NCI-H510A treated with DMSO at 0.1 percent for 48 hours (cell line): ENCODE measurements around the gene NANP.
"Not testable (repeated sequence)": the region's sequence is repeated elsewhere in the genome, so short reads cannot be mapped to it uniquely, and the experiment has no call there.

Experiments
- DNase-seq: peaks from one replicate; lab custom pipeline; 2025; lab: John Stamatoyannopoulos, UW

NANP gene

DNA sequence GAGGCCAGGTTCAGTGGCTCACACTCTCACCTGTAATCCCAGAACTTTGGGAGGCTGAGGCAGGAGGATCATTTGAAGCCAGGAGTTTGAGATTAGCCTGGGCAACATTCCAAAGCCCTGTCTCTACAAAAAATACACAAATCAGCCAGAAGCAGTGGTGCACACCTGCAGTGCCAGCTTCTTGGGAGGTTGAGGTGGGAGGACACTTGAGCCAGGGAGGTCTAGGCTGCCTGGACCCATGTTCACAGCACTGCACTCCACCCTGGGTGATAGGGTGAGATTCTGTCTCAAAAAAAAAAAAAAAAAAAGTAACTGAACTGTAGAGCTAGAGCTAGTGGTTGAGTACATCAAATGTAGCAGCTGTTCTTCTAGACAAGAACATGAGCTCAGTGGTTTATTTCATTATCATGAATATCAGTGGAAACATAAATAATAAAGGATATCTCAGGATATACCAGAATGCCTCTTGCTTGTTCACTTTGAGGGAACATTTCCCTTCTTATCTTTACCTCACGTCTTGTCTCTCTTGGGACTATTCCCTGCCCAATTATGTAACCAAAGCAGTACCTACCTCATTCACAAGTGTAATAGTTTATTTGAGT, 17.6 kb downstream of the NANP start:
- DNase-seq, result no peak

DNA sequence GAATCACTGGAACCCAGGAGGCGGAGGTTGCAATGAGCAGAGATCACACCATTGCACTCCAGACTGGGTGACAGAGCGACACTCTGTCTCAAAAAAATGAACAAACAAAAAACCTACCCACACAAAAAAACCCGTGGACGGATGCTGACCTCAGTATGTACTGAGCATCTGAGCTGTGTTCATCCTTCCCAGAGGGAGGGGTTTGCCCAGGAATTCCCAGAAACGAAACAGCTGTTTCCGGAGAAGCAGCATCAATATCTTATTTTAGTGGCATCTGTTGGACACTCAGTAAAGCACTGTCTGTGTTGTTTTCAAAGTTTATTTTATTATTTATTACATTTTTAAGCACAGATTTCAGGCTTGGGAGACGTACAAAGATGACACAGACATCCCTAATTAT, 18.7 kb downstream of the NANP start:
- DNase-seq, result no peak

DNA sequence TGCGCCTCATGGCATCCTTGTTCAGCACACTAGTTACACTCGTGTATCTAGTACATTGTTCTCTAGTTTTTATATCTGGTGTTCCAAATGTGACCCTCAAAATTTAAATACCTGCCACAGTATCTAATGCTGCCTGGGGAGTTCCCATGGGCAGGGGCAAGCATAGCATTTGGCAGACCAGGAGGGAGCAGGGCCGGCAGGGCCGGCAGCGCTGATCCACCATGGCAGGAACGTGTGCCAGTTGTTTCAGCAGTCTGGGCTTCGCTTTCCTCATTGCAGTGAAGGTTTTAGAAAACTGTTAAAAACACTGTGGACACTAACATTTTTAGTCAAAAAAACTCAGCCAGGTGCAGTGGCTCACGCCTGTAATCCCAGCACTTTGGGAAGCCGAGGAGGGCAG, 19.2 kb downstream of the NANP start:
- no peak for DNase-seq

DNA sequence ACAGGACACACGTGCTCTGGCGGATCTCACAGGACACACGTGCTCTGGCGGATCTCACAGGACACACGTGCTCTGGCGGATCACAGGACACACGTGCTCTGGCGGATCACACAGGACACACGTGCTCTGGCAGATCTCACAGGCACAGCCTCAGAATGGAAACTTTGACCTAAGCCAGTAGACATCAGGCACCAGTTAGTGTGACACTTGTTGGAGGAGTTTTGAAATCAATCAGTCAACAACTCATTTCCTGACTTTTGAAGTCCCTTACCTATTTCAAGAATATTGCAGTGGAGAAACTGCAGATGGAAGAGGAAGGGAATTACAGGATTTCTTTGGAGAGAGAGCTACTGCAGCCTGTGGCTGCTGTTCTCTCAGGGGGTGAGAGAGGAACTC, 20.9 kb downstream of the NANP start:
- DNase-seq, result not testable (repeated sequence)

DNA sequence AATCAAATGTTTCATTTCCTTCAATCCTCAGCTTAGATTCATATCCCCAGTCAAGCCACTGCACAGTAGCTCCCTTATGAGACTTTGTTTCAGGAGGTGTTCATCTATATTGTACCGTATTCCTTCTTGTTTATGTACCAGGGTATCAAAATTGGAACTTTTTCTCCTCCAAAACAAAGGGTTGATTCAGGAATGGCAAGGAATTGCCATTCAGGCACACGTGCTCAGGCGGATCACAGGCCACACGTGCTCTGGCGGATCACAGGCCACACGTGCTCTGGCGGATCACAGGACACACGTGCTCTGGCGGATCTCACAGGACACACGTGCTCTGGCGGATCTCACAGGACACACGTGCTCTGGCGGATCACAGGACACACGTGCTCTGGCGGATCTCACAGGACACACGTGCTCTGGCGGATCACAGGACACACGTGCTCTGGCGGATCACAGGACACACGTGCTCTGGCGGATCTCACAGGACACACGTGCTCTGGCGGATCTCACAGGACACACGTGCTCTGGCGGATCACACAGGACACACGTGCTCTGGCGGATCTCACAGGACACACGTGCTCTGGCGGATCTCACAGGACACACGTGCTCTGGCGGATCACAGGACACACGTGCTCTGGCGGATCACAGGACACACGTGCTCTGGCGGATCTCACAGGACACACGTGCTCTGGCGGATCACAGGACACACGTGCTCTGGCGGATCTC, 21.5 kb downstream of the NANP start:
- not testable (repeated sequence) for DNase-seq

DNA sequence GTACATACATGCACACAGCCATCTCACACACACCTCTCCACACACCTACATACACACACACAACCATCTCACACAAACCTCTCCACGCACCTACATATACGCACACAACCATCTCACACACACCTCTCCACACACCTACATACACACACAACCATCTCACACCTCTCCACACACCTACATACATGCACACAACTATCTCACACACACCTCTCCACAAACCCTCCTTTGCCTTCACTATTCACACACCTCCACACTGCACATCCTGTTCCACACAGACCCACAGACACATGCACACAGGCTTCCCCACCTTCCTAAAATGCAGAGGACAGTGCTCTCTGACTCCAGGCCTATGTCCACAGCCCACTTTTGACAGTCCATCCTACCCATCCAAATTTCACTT, 22.2 kb downstream of the NANP start:
- no peak for DNase-seq

DNA sequence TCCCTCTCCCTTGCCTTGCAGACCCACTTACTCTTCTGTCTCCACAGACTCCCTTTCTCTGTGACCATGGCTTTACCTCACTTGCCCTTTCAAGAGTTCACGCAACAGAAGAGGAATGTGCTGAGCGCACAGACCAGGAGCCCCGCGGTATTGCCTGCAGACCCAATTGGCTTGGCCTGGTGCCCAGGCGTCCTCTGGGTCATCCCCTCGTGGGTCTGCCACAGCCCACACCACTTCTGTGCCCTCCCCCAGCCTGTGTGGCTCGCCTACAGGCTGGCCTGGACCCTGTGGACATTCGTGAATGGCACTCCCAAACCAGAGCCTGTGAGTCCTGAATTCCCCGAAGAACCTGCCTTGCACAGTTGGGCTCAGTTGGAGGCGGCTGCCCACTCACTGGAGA, 23.2 kb downstream of the NANP start:
- no peak for DNase-seq

DNA sequence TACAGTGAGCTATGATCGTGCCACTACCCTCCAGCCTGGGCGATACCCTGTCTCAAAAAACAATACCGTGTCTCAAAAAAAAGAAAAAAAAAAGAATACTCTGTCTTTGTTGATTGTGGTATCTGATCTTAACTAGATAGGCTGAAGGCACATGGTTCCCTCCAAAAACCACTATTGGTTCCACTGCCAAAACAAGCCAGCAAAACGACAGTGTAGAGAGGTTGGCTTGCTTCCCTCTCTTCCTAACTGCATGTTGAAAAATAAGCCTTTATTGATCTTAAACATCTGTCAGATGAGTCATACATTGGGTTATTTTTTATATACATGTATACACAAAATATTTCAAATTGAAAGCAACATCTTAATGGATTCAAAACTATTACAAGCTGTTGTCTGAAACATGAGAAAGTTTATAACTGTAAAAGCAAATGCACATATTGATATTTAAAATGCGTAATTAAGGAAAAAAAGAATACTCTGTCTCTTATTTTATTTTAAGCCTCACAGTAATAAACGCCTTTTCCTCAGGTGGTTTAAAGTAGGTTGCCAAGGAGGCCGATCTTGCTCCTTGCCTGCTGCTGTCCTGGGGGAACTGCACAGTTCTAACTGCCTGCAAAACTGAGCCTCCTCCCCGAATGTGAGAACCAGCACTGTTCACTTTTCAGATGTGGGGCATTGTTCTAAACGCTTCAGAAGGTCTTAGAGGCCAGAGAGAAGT, 31.5 kb downstream of the NANP start:
- DNase-seq, result no peak

DNA sequence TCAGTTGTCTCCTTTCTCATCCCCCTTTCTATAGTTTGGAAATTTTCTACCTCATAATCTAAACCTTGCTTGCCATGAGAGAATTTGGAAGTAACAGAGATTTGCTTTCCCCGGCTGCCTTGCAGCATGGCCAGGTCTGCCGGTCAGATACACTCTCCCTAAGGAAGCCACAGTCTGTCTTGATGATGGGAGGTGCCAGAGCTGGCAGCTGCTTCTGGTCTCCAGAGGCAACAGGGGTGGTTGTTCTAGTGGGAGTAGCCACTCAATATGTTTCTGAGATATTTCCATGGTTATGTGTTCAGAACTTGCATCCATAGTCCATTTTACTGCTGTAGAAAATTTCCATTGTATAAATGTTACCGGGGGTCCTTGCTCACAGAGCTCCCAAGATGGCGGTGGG, 33.0 kb downstream of the NANP start:
- DNase-seq, result not testable (repeated sequence)

DNA sequence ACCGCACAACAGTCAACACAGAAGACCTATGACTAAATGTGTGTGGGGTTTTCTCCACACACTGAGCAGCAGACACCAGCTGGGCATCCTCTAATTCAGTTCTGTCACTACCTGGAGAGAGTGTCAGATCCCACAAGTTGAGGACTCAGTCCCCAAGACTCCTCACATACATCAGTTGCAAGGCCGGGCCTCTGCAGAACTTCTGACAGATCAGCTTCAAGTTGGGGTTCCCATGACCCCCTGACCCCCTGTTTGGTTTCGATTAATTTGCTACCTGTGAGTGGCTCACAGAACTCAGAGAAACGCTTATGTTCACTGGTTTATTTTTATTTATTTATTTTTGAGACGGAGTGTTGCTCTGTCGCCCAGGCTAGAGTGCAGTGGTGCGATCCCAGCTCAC, 35.3 kb downstream of the NANP start:
- no peak for DNase-seq

DNA sequence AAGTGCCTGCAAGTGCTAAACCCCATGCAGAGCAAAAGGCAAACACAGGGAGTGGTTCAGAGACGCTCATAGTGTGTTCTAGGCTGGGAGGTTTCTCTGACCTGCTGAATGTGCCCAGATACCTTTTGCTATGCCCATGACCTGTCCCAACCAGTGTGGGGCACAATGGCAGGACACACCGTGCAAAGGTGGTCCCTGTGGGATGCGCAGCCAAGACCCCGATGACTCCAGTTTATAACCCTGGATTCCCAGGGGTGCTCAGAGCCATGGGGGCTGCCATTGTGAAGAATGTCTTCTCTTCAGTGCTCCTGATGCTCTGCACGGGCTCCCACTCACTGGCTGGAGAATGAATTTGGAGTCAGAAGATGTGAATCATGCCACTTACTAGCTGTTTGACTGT, 36.3 kb downstream of the NANP start:
- no peak for DNase-seq

DNA sequence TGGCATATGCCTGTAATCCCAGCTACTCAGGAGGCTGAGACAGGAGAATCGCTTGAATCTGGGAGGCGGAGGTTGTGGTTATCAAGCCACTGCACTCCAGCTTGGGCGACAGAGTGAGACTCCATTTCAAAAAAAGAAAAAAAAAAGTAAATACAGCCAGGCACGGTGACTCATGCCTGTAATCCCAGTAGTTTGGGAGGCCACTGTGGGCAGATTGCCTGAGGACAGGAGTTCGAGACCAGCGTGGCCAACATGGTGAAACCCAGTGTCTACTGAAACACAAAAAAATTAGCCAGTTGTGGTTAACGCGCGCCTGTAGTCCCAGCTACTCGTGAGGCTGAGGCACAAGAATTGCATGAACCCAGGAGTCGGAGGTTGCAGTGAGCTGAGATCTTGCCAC, 36.9 kb downstream of the NANP start:
- no peak for DNase-seq

DNA sequence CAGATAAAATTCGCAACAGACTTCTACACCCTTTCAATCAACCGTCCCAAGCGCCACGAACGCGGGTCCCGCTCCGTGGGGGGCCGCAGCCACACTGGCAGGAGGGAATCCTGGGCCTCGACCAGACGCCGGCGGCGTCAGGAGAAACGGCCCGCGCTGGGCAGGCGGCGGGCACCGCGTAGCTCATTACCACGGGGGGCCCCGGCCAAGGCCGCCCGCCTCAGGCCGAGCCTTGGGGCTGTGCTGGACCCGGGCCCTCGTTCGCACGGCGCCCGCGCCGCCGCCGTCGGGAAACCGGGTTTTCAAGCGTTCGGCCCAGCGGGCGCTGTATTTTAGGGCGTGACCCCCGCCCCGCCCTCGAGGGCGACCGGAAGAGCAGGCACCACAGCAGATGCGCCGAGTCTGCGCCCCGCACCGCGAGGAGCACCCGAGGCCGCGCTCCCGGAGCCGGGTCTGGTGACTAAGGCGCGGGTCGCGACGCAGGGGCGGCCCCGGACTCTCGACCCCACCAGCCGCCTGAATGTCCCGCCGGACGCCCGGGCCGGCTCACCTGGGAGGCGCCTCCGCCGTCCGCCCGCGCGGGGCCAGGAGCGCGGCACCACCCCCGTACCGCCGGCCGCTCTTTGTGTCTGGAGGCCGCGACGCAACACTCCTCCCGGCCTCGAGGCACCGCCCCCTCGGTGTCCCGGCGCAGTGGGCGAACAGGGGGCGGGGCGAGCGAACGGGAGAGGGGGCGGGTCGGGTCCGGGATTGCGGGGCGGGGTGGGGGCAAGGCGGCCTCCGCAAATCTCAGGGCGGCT, 38.7 kb downstream of the NANP start, which contains the start of gene NINL:
TSS of gene NINL (minus strand) at position 627 of the 800 bp plus-strand sequence. CDS start 58,944 bp downstream, outside the sequence.
- peak; percentile 91 for DNase-seq

DNA sequence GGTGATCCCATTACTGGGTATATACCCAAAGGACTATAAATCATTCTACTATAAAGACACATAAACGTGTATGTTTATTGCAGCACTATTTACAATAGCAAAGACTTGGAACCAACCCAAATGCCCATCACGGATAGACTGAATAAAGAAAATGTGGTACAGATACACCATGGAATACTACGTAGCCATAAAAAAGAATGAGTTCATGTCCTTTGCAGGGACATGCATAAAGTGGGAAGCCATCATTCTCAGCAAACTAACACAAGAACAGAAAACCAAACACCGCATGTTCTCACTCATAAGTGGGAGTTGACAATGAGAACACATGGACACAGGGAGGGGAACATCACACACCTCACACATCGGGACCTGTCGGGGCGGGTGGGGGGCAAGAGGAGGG, 40.2 kb downstream of the NANP start:
- DNase-seq, result not testable (repeated sequence)

DNA sequence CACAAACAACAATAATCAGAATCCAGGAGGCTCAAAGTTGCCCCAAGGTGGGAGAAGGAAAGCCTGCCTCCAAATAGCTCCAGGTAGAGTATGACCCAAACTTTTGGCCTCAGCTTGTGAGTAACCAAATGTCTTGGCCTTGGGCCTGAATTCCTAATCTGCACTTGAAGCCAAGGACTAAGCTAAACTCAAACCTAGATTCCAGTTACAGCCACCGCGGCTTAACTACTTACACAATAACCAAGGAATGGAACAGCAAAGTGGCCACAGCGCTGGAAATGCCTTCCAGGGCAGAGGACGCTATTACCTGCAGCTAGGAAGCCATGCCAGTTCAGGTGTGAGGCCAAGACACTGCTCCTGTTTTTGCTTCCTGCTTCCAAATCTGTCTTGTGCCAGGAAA, 43.1 kb downstream of the NANP start:
- no peak for DNase-seq

DNA sequence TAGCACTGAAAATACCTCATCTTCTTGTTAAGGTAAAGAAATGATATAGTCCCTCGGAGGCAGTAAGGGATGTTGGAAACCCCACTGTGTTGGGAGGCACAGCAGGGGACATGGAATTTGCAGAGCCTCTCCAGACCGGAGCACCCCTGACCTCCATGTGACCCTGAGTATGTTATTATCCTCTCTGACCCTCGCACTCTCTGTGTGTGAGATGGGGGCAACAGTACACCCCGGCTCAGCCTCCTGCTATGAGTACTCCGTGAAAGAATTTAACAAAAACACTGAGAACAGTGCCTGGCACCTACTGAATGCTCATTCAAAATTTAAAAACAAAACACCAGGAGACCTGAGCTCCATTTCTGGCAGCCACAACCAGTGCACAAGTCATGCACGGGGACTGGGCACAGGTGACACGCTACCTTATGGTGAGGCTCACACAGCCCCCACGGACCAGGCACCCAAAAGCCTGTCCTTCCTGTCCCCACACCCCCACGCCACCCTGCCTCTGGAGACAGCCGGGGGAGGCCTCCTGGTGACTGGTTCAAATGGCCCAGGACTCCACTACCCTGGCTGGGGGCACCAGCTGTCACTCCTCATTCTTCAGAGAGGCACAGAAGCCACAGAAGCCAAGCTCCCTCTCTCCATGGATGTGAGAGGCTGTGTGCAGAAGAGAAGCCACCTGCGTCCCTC, 44.6 kb downstream of the NANP start:
- no peak for DNase-seq

DNA sequence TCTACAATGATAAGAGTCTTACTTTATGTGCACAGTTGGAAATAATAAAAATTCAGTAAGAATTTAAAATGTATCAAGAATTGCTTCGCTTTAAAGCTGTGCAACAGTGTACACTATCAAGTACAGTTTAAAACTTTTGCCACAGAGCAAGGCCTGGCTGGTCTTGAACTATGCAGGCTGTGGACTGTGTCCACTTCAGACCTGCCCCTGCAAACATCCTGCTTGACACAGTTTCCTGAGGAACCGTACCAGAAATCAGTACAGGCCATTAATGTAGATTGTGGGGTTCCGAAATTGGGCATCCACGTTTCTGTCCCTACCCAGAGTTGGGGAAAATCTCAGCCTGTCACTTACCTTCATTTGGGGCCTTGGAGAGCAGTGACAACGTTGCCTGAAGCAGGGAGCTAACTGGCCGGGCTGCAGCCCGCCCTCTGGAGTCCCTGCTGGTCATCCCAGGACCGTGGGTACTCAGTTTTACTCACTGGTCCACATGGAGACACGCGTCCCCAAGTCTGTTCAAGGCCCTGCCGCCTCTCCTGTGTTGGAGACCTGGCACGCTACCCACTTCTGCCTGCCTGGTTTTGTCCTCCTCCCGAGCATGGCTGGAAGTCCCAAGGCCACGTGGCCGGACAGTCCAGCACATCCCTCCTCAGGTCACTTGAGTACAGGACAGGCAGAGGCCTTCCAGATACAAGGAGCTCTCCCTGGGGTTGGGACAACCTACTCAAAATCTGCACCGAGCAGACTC, 46.9 kb downstream of the NANP start:
- DNase-seq, result no peak

DNA sequence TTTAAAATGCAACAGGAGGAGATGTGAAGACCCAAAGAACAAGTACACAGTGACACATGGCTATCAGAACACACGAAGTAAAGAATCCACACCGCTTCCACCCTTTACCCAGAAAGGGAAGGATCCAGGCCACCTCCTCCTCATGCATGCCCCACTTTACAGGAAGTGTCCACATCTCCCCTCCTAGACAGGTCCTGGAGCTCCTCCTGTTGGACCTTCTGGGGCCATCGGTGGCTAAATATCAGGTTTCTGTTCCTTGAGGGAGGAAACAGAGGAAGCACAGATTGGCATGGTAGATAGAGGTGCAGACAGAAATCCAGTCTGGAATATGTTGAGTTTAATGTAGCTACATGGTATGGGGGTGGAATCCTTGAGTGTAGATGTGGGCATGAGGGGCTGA, 49.4 kb downstream of the NANP start:
- no peak for DNase-seq

DNA sequence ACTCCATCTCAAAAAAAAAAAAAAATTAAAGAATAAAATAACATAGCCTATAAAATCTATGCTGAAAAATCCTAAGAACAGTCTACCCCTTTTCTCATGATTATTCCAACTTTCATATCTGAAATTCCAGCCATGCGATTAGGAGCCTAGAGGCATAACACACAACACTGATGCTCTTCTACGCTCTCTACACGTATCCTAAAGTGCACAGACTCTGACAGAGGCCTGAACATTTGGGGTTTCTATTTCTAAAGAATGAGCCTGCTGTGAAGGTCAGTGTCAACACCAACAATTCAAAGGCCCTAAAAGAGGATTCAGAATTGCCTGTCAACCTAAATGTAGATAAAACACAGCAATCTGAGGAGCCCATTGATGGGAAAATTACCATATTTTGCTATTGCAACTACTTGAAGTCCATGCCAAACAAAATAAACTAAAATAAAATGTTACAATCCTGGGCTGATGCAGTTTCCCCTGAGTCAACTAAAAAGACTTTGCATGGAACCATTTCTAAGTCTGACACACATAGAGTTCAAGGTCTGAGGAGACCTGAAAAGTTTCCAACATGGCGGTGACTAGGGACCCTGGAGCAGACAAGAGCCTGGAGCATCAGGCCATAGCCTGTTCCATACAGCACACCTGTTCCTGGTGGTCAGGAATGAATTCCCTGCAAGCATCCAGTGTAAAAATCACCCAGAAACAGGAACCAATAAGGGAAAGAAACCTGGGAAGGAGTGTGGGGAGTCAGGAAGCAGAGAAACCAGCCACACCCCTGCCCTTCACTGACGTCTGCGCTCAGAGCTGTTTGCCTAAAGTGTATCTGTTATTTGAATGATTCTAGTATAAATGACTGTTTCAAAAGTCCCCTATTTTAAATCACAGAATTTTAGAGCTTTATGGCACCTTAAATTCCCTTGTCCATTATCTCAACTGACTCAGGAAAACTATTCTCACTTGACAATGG, 50.2 kb downstream of the NANP start:
- DNase-seq, result no peak

DNA sequence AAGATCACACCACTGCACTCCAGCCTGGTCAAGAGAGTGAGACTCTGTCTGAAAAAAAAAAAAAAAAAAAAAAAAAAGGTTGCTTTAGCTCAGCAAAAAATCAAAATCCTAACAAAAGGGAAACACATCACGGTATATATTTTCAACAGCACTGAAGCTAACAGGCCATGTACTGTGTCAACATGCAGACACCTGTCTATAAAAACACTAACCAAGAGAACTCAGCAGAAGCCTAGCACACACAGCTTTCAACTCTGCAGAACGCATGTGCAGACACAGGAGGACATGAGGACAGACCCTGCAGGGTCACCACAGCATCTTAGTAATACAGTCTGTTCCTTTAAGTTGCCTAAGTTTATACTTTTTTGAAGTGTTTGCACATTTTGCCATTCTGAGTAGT, 52.0 kb downstream of the NANP start:
- peak; percentile 79 for DNase-seq
